Retinal pigment epithelial cell (primary cell): ENCODE data around the gene RUSC2.
"Not testable (repeated sequence)": the region's sequence is repeated elsewhere in the genome, so short reads cannot be mapped to it uniquely, and the experiment has no call there.

Experiments
- DNase-seq: peaks from one replicate; pipeline ENCODE4 v3.0.0-alpha.2; 2010; ENCODE audit warnings: low read depth
- H3K4me3 ChIP-seq: 2 replicates; pipeline ENCODE4 v1.5.1; 2011; ENCODE audit warnings: mild to moderate bottlenecking, low read length, control low read depth, moderate library complexity
- CTCF ChIP-seq: conservative IDR thresholded peaks from 2 replicates; pipeline ENCODE4 v1.5.1; 2011; ENCODE audit warnings: low read depth, low read length, control low read depth, inconsistent platforms

RUSC2 gene

GRCh38 chr9:35533398-35533797, 43.5 kb downstream of the RUSC2 start:
- no peak overlapping the region for H3K4me3 ChIP-seq
- no peak for TF ChIP-seq CTCF
- DNase-seq = no peak

- not testable (repeated sequence) for DNase-seq
These were observed 45.0 kb downstream of the RUSC2 start for GRCh38 chr9:35534921-35535320.

GRCh38 chr9:35537913-35538312, 48.0 kb downstream of the RUSC2 start:
- DNase-seq = no peak
- H3K4me3 ChIP-seq = no peak overlapping the region
- no peak for TF ChIP-seq CTCF

More at GRCh38 chr9:35534921-35535320, 45.0 kb downstream of the RUSC2 start:
- H3K4me3 ChIP-seq = not testable (repeated sequence)

- no peak for TF ChIP-seq CTCF
- peak overlapping the region; percentile 60 for H3K4me3 ChIP-seq
- no peak for DNase-seq
These were observed 48.7 kb downstream of the RUSC2 start for GRCh38 chr9:35538361-35539234.
